ENCODE results near the gene ZNF341.

ZNF341 gene

DNA sequence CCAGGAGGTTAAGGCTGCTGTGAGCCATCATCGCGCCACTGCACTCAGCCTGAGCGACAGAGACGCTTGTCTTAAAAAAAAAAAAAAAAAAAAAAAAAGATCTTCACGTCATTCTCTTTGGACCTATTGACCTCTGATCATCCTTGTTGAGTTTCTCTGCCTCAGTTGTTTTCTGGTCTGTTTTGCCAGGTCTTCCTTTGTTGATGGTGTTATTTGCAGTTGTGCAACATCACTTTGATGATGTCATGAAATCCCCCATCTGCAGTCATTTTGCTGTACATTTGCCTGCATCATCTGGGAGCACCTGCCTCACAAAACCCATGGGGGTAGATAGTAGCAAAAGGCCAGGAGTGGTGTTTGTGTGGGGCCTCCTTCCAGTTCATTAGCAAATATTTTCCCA lies 40.1 kb downstream of the ZNF341 start:
- Histone ChIP-seq H3K36me3 (peaks cover 44% of the 10 kb centered on the region), H3K9me3 (no peaks in the 10 kb centered on the region), H3K27ac (no peak overlapping the region)

GRCh38 chr20:33772439-33772838 lies 40.6 kb downstream of the ZNF341 start:
- TF ChIP-seq, protein P1, sequence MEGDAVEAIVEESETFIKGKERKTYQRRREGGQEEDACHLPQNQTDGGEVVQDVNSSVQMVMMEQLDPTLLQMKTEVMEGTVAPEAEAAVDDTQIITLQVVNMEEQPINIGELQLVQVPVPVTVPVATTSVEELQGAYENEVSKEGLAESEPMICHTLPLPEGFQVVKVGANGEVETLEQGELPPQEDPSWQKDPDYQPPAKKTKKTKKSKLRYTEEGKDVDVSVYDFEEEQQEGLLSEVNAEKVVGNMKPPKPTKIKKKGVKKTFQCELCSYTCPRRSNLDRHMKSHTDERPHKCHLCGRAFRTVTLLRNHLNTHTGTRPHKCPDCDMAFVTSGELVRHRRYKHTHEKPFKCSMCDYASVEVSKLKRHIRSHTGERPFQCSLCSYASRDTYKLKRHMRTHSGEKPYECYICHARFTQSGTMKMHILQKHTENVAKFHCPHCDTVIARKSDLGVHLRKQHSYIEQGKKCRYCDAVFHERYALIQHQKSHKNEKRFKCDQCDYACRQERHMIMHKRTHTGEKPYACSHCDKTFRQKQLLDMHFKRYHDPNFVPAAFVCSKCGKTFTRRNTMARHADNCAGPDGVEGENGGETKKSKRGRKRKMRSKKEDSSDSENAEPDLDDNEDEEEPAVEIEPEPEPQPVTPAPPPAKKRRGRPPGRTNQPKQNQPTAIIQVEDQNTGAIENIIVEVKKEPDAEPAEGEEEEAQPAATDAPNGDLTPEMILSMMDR (IDR thresholded peaks at IDR 0.05) = no peak
- Histone ChIP-seq H3K4me1 (ENCODE audit: control insufficient read depth in 1 of 2, insufficient read depth in 1 of 2, low read depth in 1 of 2, low read length in 1 of 2) (no peaks in the 10 kb centered on the region), H3K4me3 (ENCODE audit: low read depth in 1 of 2, low read length in 1 of 2) (no peak overlapping the region), H3K36me3 (peaks cover 39% of the 10 kb centered on the region), H3K27me3 (no peaks in the 10 kb centered on the region), H3K27ac (no peak overlapping the region), H3K9me3 (no peaks in the 10 kb centered on the region)

More for the DNA sequence above, 40.1 kb downstream of the ZNF341 start:
- Histone ChIP-seq H3K27me3 (no peaks in the 10 kb centered on the region), H3K4me3 (ENCODE audit: low read depth in 1 of 2, low read length in 1 of 2) (no peak overlapping the region), H3K4me1 (ENCODE audit: control insufficient read depth in 1 of 2, insufficient read depth in 1 of 2, low read depth in 1 of 2, low read length in 1 of 2) (no peaks in the 10 kb centered on the region)
- TF ChIP-seq, protein P1 (IDR thresholded peaks at IDR 0.05) = no peak

- Histone ChIP-seq H3K27me3 (no peaks in the 10 kb centered on the region), H3K36me3 (peaks cover 28% of the 10 kb centered on the region), H3K4me1 (ENCODE audit: control insufficient read depth in 1 of 2, insufficient read depth in 1 of 2, low read depth in 1 of 2, low read length in 1 of 2) (no peaks in the 10 kb centered on the region), H3K27ac (no peak overlapping the region), H3K9me3 (no peaks in the 10 kb centered on the region), H3K4me3 (ENCODE audit: low read depth in 1 of 2, low read length in 1 of 2) (no peak overlapping the region)
- TF ChIP-seq, protein P1 (IDR thresholded peaks at IDR 0.05) = no peak
Measured at GRCh38 chr20:33773412-33774089, 41.8 kb downstream of the ZNF341 start.

DNA sequence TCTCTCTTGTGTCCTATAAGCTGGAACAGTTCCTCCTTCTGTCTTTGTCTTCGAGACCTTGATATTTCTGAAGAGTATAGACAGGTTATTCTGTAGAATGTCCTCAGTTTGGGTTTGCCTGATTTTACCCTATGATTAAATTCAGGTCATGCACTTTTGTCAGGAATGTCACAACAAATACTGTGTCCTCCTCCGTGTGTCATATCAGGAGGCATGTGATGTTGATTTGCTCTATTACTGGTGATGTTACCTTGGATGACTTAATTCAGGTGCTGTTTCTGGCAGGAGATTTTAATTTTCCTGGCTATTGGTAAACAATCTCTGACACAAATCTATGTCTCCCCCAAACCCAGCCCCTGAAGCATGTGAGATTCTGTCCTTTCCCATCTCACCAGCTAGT lies 46.0 kb downstream of the ZNF341 start:
- H3K27ac ChIP-seq = no peak overlapping the region
- H3K9me3 ChIP-seq = no peaks in the 10 kb centered on the region
- TF ChIP-seq, protein P1 (IDR thresholded peaks at IDR 0.05) = no peak
- peaks cover 0 to 5% of the 10 kb centered on the region in 2 experiments for H3K4me1 ChIP-seq (ENCODE audit: control insufficient read depth in 1 of 2, insufficient read depth in 1 of 2, low read depth in 1 of 2, low read length in 1 of 2)
- peaks cover 18% of the 10 kb centered on the region for H3K36me3 ChIP-seq
- no peak overlapping the region for H3K4me3 ChIP-seq (ENCODE audit: low read depth in 1 of 2, low read length in 1 of 2)
- no peaks in the 10 kb centered on the region for H3K27me3 ChIP-seq

DNA sequence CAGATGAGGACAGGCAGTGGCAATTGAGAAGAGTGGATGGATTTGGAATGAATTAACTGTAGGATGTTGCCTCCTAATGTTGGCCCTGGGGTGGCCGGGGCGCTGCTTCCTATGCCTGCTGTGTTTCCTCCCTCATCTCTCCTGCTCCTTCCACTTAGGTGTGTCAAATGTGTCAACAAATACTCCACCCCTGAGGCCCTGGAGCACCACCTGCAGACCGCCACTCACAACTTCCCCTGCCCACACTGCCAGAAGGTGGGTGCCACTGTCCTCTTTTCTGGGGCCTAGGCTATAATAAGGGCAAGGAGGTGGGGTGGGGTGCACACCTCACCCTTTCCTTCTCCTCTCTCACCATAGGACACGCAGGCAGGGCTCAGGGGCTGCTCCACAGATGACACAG lies 49.3 kb downstream of the ZNF341 start:
- H3K4me1 ChIP-seq (ENCODE audit: control insufficient read depth in 1 of 2, insufficient read depth in 1 of 2, low read depth in 1 of 2, low read length in 1 of 2) = peaks cover 24 to 30% of the 10 kb centered on the region in 2 experiments
- no peak overlapping the region for H3K27ac ChIP-seq
- H3K9me3 ChIP-seq = no peaks in the 10 kb centered on the region
- TF ChIP-seq, protein P1 (IDR thresholded peaks at IDR 0.05) = no peak
- peaks cover 11% of the 10 kb centered on the region for H3K36me3 ChIP-seq
- no peaks in the 10 kb centered on the region for H3K27me3 ChIP-seq
- H3K4me3 ChIP-seq (ENCODE audit: low read depth in 1 of 2, low read length in 1 of 2) = no peak overlapping the region

Measured in neutrophil (primary cell).